Transverse colon (tissue), 4 donors: ENCODE data around the gene AFAP1L2. TPM values are rescaled to one million over a fixed set of nuclear protein-coding genes. Genes with fewer than 3 reads are reported as not detected.

ENCODE experiments used
- DNase-seq: peaks from one replicate; pipeline ENCODE4 v3.0.0-alpha.2; 2019
- H3K27ac ChIP-seq, 4 donors: fragments of 200-600 bp; sonication (generic); 2 replicates each; pipeline ENCODE4 v1.5.1; 2016 to 2018; ENCODE audit warnings: inconsistent platforms in 4 of 4
- H3K27me3 ChIP-seq: fragments of 200-600 bp; sonication (generic); 2 replicates; pipeline ENCODE4 v1.5.1; 2017; ENCODE audit warnings: inconsistent platforms
- H3K36me3 ChIP-seq, 4 donors: fragments of 200-600 bp; sonication (generic); 2 replicates each; pipeline ENCODE4 v1.5.1; 2017 to 2019; ENCODE audit warnings: inconsistent platforms in 4 of 4
- H3K4me1 ChIP-seq, 4 donors: fragments of 200-600 bp; sonication (generic); 2 replicates each; pipeline ENCODE4 v1.5.1; 2017 to 2020; ENCODE audit warnings: inconsistent platforms in 4 of 4
- H3K4me3 ChIP-seq, 4 donors: fragments of 200-600 bp; sonication (generic); 1 replicate in 1 of 4; 2 replicates in 3 of 4; pipeline versions ENCODE4 v1.5.1 to v1.6.1; 2017 to 2019; ENCODE audit warnings: inconsistent platforms in 4 of 4
- H3K9me3 ChIP-seq, 2 donors: fragments of 200-600 bp; sonication (generic); 2 replicates each; pipeline ENCODE4 v1.5.1; 2017 to 2019; ENCODE audit warnings: inconsistent platforms in 2 of 2
- CTCF ChIP-seq, 5 experiments: fragments of 200-600 bp in 3 of 5; fragments of 450-650 bp in 2 of 5; sonication (generic) in 3 of 5; IDR thresholded peaks; 1 replicate in 2 of 5; 2 replicates in 3 of 5; pipeline ENCODE4 v1.5.1; 2016 to 2017; ENCODE audit warnings: antibody characterized with exemption in 5 of 5, inconsistent platforms in 3 of 5, mild to moderate bottlenecking in 2 of 5, moderate library complexity in 1 of 5
- EP300 ChIP-seq: sonication (generic); formaldehyde crosslinking; IDR thresholded peaks from one replicate; pipeline ENCODE4 v1.6.1; 2017; ENCODE audit warnings: antibody characterized with exemption, low read depth
- POLR2A ChIP-seq: fragments of 450-650 bp; IDR thresholded peaks from one replicate; pipeline ENCODE4 v1.6.1; 2016; ENCODE audit warnings: antibody characterized with exemption, mild to moderate bottlenecking, moderate library complexity
- POLR2AphosphoS5 ChIP-seq, 3 donors: sonication (generic); formaldehyde crosslinking; IDR thresholded peaks; one replicate each; pipeline ENCODE4 v1.6.1; 2016; ENCODE audit warnings: antibody characterized with exemption in 3 of 3
- WGBS, 2 donors: methylation state at CpG; one replicate each; pipeline ENCODE4 v1.1.5; 2018; ENCODE audit warnings: low coverage in 1 of 2; 5-methylcytosine and 5-hydroxymethylcytosine counted together
- in situ Hi-C, 4 donors: fragments of 200-750 bp; cut with MboI; loops; one replicate each; pipeline versions ENCODE4 v1.15.0 to v1.15.1; 2017; ENCODE audit warnings: low sequenced_read_pairs in 3 of 4, low pct_ligation_motif_present in 1 of 4, low pct_unique_long_range_greater_than_20kb in 1 of 4
- intact Hi-C: fragments of 100-400 bp; cut with DNase I; formaldehyde crosslinking; loops from one replicate; pipeline ENCODE4 v1.15.1; 2023; ENCODE audit warnings: low total_unique reads
- total RNA-seq, 4 donors: library from RNA; depleted of rRNA; stranded (reverse); fragments of >200 nt; gene quantifications; one replicate each; pipeline ENCODE4 v1.1.0, GENCODE V29; 2016

AFAP1L2 gene
- total RNA-seq, 4 donors from 2014 or later, result 12.2 to 42.6 (median 13.2) TPM

GRCh38 chr10:114304571-114305421, 99.5 kb downstream of the AFAP1L2 start:
- WGBS, 2 donors, result 15 to 36% methylated on average over 16 to 35 of the region's 41 CpGs
- H3K9me3 ChIP-seq, result no peaks in the 10 kb centered on the region
- TF ChIP-seq CTCF (IDR thresholded peaks at IDR 0.05), result peak in 4 of 5 experiments; percentile 20 to 45 (median 38)
- no peak for TF ChIP-seq EP300
- peak overlapping the region in 2 of 4 donors; percentile 20 to 30 for H3K4me3 ChIP-seq
- H3K4me1 ChIP-seq, result peaks cover 3 to 11% (median 8%) of the 10 kb centered on the region in 4 donors
- no peaks in the 10 kb centered on the region for H3K36me3 ChIP-seq
- intact Hi-C loops, result loop anchor here (5.0 kb wide), 1 partner anchor 133 kb away; no protein-coding TSS in a partner anchor
- H3K27me3 ChIP-seq, result no peaks in the 10 kb centered on the region
- in situ Hi-C loops, result loop anchor here in 3 of 4 donors (25.0 kb wide), 2 partner anchors 133 to 483 kb away; no protein-coding TSS in a partner anchor
- H3K27ac ChIP-seq, result peak overlapping the region in 3 of 4 donors; percentile 15 to 49 (median 43)
- DNase-seq, result peak; percentile 62

- 0 to 3% methylated on average over 1 to 14 of the region's 14 CpGs for WGBS, 2 donors
- peak overlapping the region in 2 of 4 donors; percentile 20 to 30 for H3K4me3 ChIP-seq
- peak overlapping the region; percentile 1 to 49 (median 29) for H3K27ac ChIP-seq
- TF ChIP-seq POLR2A (no peak), CTCF (IDR thresholded peaks at IDR 0.05) (peak; percentile 64 to 84 (median 79)), EP300 (no peak), POLR2AphosphoS5 (IDR thresholded peaks at IDR 0.05) (peak in 1 of 3 donors; percentile 21)
- peak; percentile 84 for DNase-seq
- intact Hi-C loops (loop anchor here (5.0 kb wide), 1 partner anchor 133 kb away; no protein-coding TSS in a partner anchor), in situ Hi-C loops (loop anchor here in 3 of 4 donors (25.0 kb wide), 2 partner anchors 133 to 483 kb away; no protein-coding TSS in a partner anchor)
- H3K27me3 ChIP-seq, result no peaks in the 10 kb centered on the region
- H3K4me1 ChIP-seq, result peaks cover 3 to 11% (median 8%) of the 10 kb centered on the region in 4 donors
- H3K9me3 ChIP-seq, result no peaks in the 10 kb centered on the region
- H3K36me3 ChIP-seq, result no peaks in the 10 kb centered on the region
Observed at GRCh38 chr10:114304017-114304570, 100.2 kb downstream of the AFAP1L2 start.

- TF ChIP-seq EP300, result no peak
- TF ChIP-seq POLR2AphosphoS5 (IDR thresholded peaks at IDR 0.05), result no peak
- no peak for TF ChIP-seq POLR2A
- TF ChIP-seq CTCF (IDR thresholded peaks at IDR 0.05), result no peak
- no peak for DNase-seq
- 72 to 78% methylated on average over 4 to 10 of the region's 10 CpGs for WGBS, 2 donors
Observed at GRCh38 chr10:114303556-114303955, 100.7 kb downstream of the AFAP1L2 start.

More at GRCh38 chr10:114303556-114303955, 100.7 kb downstream of the AFAP1L2 start:
- H3K4me3 ChIP-seq, result no peak overlapping the region
- in situ Hi-C loops (loop anchor here in 3 of 4 donors (25.0 kb wide), 2 partner anchors 134 to 484 kb away; no protein-coding TSS in a partner anchor), intact Hi-C loops (loop anchor here (5.0 kb wide), 1 partner anchor 134 kb away; no protein-coding TSS in a partner anchor)
- H3K27me3 ChIP-seq, result no peaks in the 10 kb centered on the region
- H3K9me3 ChIP-seq, result no peaks in the 10 kb centered on the region
- no peaks in the 10 kb centered on the region for H3K36me3 ChIP-seq
- peak overlapping the region in 2 of 4 donors; percentile 4 to 49 for H3K27ac ChIP-seq
- peaks cover 3 to 11% (median 8%) of the 10 kb centered on the region in 4 donors for H3K4me1 ChIP-seq
